MCF 10A (cell line): Measurements from ENCODE around the gene ZBTB7C. TPM values are rescaled to one million over a fixed set of nuclear protein-coding genes. Genes with fewer than 3 reads are reported as not detected.
A peak's percentile ranks its signal among the peaks of the same experiment; 100 is the strongest.

Experiments used
- BruUV-seq: library from RNA; stranded (reverse); fragments of 400-500 nt; replicated peaks from 2 replicates; lab custom pipeline; 2021; lab: Mats Ljungman, UMichigan
- CTCF ChIA-PET: fragments of 300-600 bp; sonication (Branson Sonifier 250); formaldehyde crosslinking; extraction: SDS; loops from one replicate; lab custom pipeline; 2021; ENCODE audit warnings: antibody characterized with exemption, inconsistent platforms; lab: Yijun Ruan, JAX
- POLR2A ChIA-PET: fragments of 300-600, 350-650 bp; sonication (Branson Sonifier 250); formaldehyde crosslinking; extraction: SDS; loops from one replicate; lab custom pipeline; 2020; ENCODE audit warnings: antibody characterized with exemption, inconsistent platforms; lab: Yijun Ruan, JAX
- DNase-seq: peaks from one replicate; pipeline ENCODE4 v3.0.0-alpha.2; 2018; ENCODE audit not compliant: unreplicated experiment
- H3K27ac Mint-ChIP-seq: one replicate; pipeline ENCODE4 v1.8.0; 2022; ENCODE audit warnings: mild to moderate bottlenecking, low read depth, mixed read lengths; ENCODE audit not compliant: unreplicated experiment
- H3K27me3 Mint-ChIP-seq: one replicate; pipeline ENCODE4 v1.8.0; 2022; ENCODE audit warnings: mixed read lengths; ENCODE audit not compliant: insufficient read depth, unreplicated experiment
- H3K36me3 Mint-ChIP-seq: one replicate; pipeline ENCODE4 v1.8.0; 2022; ENCODE audit warnings: mild to moderate bottlenecking, moderate library complexity, mixed read lengths; ENCODE audit not compliant: insufficient read depth, unreplicated experiment
- H3K4me1 Mint-ChIP-seq: one replicate; pipeline ENCODE4 v1.8.0; 2022; ENCODE audit warnings: mixed read lengths; ENCODE audit not compliant: insufficient read depth, unreplicated experiment
- H3K4me3 Mint-ChIP-seq: one replicate; pipeline ENCODE4 v1.8.0; 2022; ENCODE audit warnings: mild to moderate bottlenecking, moderate library complexity, mixed read lengths; ENCODE audit not compliant: unreplicated experiment
- H3K9me3 Mint-ChIP-seq: one replicate; pipeline ENCODE4 v1.8.0; 2022; ENCODE audit warnings: mixed read lengths; ENCODE audit not compliant: unreplicated experiment
- CTCF ChIP-seq: fragments of 200-600 bp; IDR thresholded peaks from one replicate; pipeline ENCODE4 v1.8.0; 2022; ENCODE audit warnings: antibody characterized with exemption, mild to moderate bottlenecking; ENCODE audit not compliant: unreplicated experiment
- intact Hi-C: fragments of 100-400 bp; cut with micrococcal nuclease; formaldehyde crosslinking; loops from 2 replicates; pipeline ENCODE4 v1.14.1; 2022
- total RNA-seq: library from RNA; stranded (reverse); gene quantifications from 2 replicates; pipeline ENCODE4 v1.2.3, GENCODE V29; 2022

Gene ZBTB7C
- total RNA-seq, 1 experiment from 2014 or later: 0.42 TPM

GRCh38 chr18:48265328-48265727, 143.9 kb downstream of the ZBTB7C start:
- H3K27me3 Mint-ChIP-seq: no peaks in the 10 kb centered on the region

GRCh38 chr18:48263914-48264902, 145.0 kb downstream of the ZBTB7C start:
- peak; percentile 8 for DNase-seq

More at GRCh38 chr18:48265328-48265727, 143.9 kb downstream of the ZBTB7C start:
- ChIA-PET POLR2A (interaction anchor here (1.2 kb wide), 1 partner anchor 9 kb away, joined by 3 read pairs; no protein-coding TSS in a partner anchor), CTCF (interaction anchor here (0.6 to 1.0 kb wide), 2 partner anchors 15 to 180 kb away, joined by 3 read pairs; no protein-coding TSS in a partner anchor)
- Mint-ChIP-seq H3K4me3 (no peak overlapping the region), H3K9me3 (no peaks in the 10 kb centered on the region), H3K27ac (no peak overlapping the region), H3K4me1 (no peaks in the 10 kb centered on the region), H3K36me3 (no peaks in the 10 kb centered on the region)
- no peak for TF ChIP-seq CTCF
- BruUV-seq: no TSS peak
- DNase-seq: no peak
- intact Hi-C loops: no loop called here

GRCh38 chr18:48263192-48263853, 145.9 kb downstream of the ZBTB7C start:
- Mint-ChIP-seq H3K9me3 (no peaks in the 10 kb centered on the region), H3K4me1 (no peaks in the 10 kb centered on the region), H3K4me3 (no peak overlapping the region), H3K27me3 (no peaks in the 10 kb centered on the region), H3K36me3 (no peaks in the 10 kb centered on the region), H3K27ac (no peak overlapping the region)
- TF ChIP-seq CTCF: no peak
- DNase-seq: no peak
- CTCF ChIA-PET: interaction anchor here (1.2 kb wide), 1 partner anchor 32 kb away, joined by 5 read pairs; no protein-coding TSS in a partner anchor
- intact Hi-C loops: no loop called here
- POLR2A ChIA-PET: no interaction called here
- BruUV-seq: no TSS peak

More at GRCh38 chr18:48263914-48264902, 145.0 kb downstream of the ZBTB7C start:
- no TSS peak for BruUV-seq
- no peak for TF ChIP-seq CTCF
- CTCF ChIA-PET: interaction anchor here (0.6 to 1.0 kb wide), 2 partner anchors 181 to 1147 kb away, joined by 3 read pairs; no protein-coding TSS in a partner anchor
- POLR2A ChIA-PET: interaction anchor here (1.2 kb wide), 1 partner anchor 8 kb away, joined by 3 read pairs; no protein-coding TSS in a partner anchor
- no peak overlapping the region for H3K27ac Mint-ChIP-seq
- H3K27me3 Mint-ChIP-seq: no peaks in the 10 kb centered on the region
- no peak overlapping the region for H3K4me3 Mint-ChIP-seq
- H3K4me1 Mint-ChIP-seq: no peaks in the 10 kb centered on the region
- no peaks in the 10 kb centered on the region for H3K9me3 Mint-ChIP-seq
- intact Hi-C loops: no loop called here
- no peaks in the 10 kb centered on the region for H3K36me3 Mint-ChIP-seq
